ENCODE results near the gene ADM5.

Gene ADM5

DNA sequence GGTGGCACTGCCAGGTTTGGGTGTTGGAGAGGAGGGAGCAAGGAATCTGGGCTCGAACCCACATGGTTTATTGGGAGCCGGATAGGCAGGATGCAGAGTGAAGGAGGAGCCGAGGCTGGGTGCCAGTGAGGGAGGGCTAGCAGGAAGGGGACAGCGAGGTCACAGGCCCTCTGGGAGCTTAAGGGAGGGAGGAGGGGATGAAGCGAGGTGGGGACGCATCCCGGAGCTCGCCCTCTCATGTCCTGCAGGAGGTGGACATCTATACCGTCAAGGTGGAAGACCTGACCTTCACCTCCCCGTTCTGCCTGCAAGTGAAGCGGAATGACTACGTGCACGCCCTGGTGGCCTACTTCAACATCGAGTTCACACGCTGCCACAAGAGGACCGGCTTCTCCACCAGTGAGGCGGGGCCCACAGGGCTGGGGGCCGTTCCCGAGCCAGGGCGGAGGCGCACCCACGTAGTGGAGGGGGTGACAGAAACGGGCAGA is 3.5 kb upstream of the ADM5 start:
- H3K4me3 ChIP-seq (replicated peaks; ENCODE audit: low read depth, low read length), result no peak overlapping the region
- TF ChIP-seq CTCF (IDR thresholded peaks at IDR 0.05; ENCODE audit: low read depth, low read length, missing control alignments), result no peak
- DNase-seq (ENCODE audit: extremely low read depth, low read depth), result no peak

- no peak for TF ChIP-seq CTCF (IDR thresholded peaks at IDR 0.05; ENCODE audit: low read depth, low read length, missing control alignments)
- DNase-seq (ENCODE audit: extremely low read depth, low read depth), result no peak
- H3K4me3 ChIP-seq (replicated peaks; ENCODE audit: low read depth, low read length), result no peak overlapping the region
Observed at GRCh38 chr19:49686503-49687088, 2.8 kb upstream of the ADM5 start.

- DNase-seq (ENCODE audit: extremely low read depth, low read depth), result no peak
- H3K4me3 ChIP-seq (replicated peaks; ENCODE audit: low read depth, low read length), result no peak overlapping the region
- no peak for TF ChIP-seq CTCF (IDR thresholded peaks at IDR 0.05; ENCODE audit: low read depth, low read length, missing control alignments)
Observed at GRCh38 chr19:49687150-49687549, 2.2 kb upstream of the ADM5 start.

DNA sequence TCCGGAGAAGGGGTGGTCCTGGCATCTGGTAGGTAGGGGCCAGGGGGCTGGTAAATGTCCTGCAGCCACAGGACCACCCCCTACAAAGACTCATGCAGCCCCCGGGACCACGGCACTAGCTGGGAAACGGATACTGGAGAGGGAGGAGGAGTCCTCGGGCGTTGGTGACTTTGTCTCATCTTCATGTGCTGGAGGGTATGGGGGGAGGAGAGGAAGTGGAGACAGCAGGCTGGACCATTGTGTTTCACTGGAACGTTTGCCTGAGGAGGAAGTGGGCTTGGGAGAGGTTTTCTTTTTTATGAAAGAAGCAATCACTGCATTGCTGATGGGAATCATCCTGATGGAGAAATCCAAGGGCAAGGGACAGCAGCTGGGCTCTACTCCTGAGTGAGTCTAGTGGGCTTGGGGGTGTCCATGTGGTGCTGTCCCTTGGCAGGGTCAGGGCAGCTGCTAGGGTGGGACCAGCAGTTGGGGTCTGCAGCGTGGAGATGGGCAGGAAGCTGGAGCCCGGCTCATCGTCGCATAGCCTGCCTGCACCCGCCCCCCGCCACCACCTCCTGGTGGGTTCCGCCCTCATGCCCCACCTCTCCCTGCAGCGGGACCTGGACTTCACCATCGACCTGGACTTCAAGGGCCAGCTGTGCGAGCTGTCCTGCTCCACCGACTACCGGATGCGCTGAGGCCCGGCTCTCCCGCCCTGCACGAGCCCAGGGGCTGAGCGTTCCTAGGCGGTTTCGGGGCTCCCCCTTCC is 1.7 kb upstream of the ADM5 start:
- no peak for TF ChIP-seq CTCF (IDR thresholded peaks at IDR 0.05; ENCODE audit: low read depth, low read length, missing control alignments)
- no peak overlapping the region for H3K4me3 ChIP-seq (replicated peaks; ENCODE audit: low read depth, low read length)
- DNase-seq (ENCODE audit: extremely low read depth, low read depth), result no peak

GRCh38 chr19:49688531-49689132 is 762 bp upstream of the ADM5 start:
- DNase-seq (ENCODE audit: extremely low read depth, low read depth), result no peak
- no peak overlapping the region for H3K4me3 ChIP-seq (replicated peaks; ENCODE audit: low read depth, low read length)
- TF ChIP-seq CTCF (IDR thresholded peaks at IDR 0.05; ENCODE audit: low read depth, low read length, missing control alignments), result no peak

GRCh38 chr19:49690079-49690655 is 773 bp downstream of the ADM5 start:
- peak overlapping the region; percentile 42 for H3K4me3 ChIP-seq (replicated peaks; ENCODE audit: low read depth, low read length)
- no peak for DNase-seq (ENCODE audit: extremely low read depth, low read depth)
- no peak for TF ChIP-seq CTCF (IDR thresholded peaks at IDR 0.05; ENCODE audit: low read depth, low read length, missing control alignments)

Data from HFF-Myc (cell line).